ENCODE results near the gene VSIG8. TPM values are rescaled to one million over a fixed set of nuclear protein-coding genes. Genes with fewer than 3 reads are reported as not detected.

VSIG8 gene
- total and polyA plus RNA-seq, 9 of the 15 experiments (the other 6 are each of a cell fraction or from before 2014, with no cell fraction given) = not detected

- POLR2A ChIA-PET = interaction anchor here (0.8 kb wide), 1 partner anchor 14 kb away, joined by 3 read pairs; no protein-coding TSS in a partner anchor
- no peak for DNase-seq (ENCODE audit: extremely low read depth in 1 of 4, low spot score in 3 of 4)
- no TSS peak for BruUV-seq (replicated peaks)
- Histone ChIP-seq H4K20me1 (replicated peaks; ENCODE audit: control insufficient read depth, insufficient read depth, low read length) (no peaks in the 10 kb centered on the region), H3K9me3 (replicated peaks; ENCODE audit: control insufficient read depth, insufficient read depth, low read depth, low read length) (no peaks in the 10 kb centered on the region), H3K27ac (ENCODE audit: extremely low read depth, low read depth, low read length) (no peak overlapping the region), H3K79me2 (ENCODE audit: control insufficient read depth, insufficient read depth, low read length) (no peaks in the 10 kb centered on the region), H3K4me3 (no peak overlapping the region), H3K9me1 (ENCODE audit: control insufficient read depth, insufficient read depth, low read length) (no peaks in the 10 kb centered on the region), H3K27me3 (ENCODE audit: control insufficient read depth in 2 of 2, insufficient read depth in 2 of 2, low read length in 2 of 2) (no peaks in the 10 kb centered on the region), H2AFZ (ENCODE audit: low read depth, low read length) (peak overlapping the region; percentile 26; the same call in 1 of the 2 replicates), H3K4me2 (ENCODE audit: insufficient read depth, low read length) (no peak overlapping the region), H3K9ac (ENCODE audit: insufficient read depth in 1 of 2, low read depth in 2 of 2, low read length in 2 of 2) (peak overlapping the region in 1 of 2 experiments; percentile 49; a peak in 1 of 4 replicates), H3K4me1 (replicated peaks in 1 of 2; ENCODE audit: control insufficient read depth in 2 of 2, insufficient read depth in 2 of 2, low read length in 2 of 2) (peaks cover 16 to 45% of the 10 kb centered on the region in 2 experiments), H3K36me3 (ENCODE audit: control insufficient read depth, insufficient read depth, low read length) (no peaks in the 10 kb centered on the region)
- 39% methylated on average over 9 of the region's 9 CpGs for WGBS (ENCODE audit: insufficient coverage, low coverage, missing lambda C conversion rate)
- TF ChIP-seq BCOR (IDR thresholded peaks at IDR 0.05) (peak; percentile 79), KDM1A (IDR thresholded peaks at IDR 0.05) (peak in 1 of 2 experiments; percentile 27; a peak in 1 of 4 replicates), NFATC3 (IDR thresholded peaks at IDR 0.05) (no peak), HMG20A (CRISPR knock-in tag; conservative IDR thresholded peaks at IDR 0.05) (no peak), ZNF316 (IDR thresholded peaks at IDR 0.05) (0 out of 2 replicates have a peak, but pooled peaks have one; percentile 5), PPARD (CRISPR knock-in tag; IDR thresholded peaks at IDR 0.05) (no peak), C11orf30 (IDR thresholded peaks at IDR 0.05; ENCODE audit: low read depth) (peak; percentile 32; the same call in 1 of the 2 replicates), ELF4 (CRISPR knock-in tag; IDR thresholded peaks at IDR 0.05) (0 out of 2 replicates have a peak, but pooled peaks have one; percentile 29), MTA1 (IDR thresholded peaks at IDR 0.05; ENCODE audit: borderline replicate concordance) (no peak), YY1 (IDR thresholded peaks at IDR 0.05; ENCODE audit: borderline replicate concordance in 1 of 3, control insufficient read depth in 1 of 3, extremely low read depth in 1 of 3, insufficient read depth in 3 of 3, insufficient read length in 1 of 3, insufficient replicate concordance in 2 of 3, low read depth in 1 of 3, low read length in 2 of 3) (peak in 1 of 3 experiments; percentile 16), RBM25 (IDR thresholded peaks at IDR 0.05; ENCODE audit: low read depth, low read length, severe bottlenecking) (peak; percentile 54), HLTF (IDR thresholded peaks at IDR 0.05) (no peak), NFE2 (IDR thresholded peaks at IDR 0.05; ENCODE audit: low read depth) (0 out of 2 replicates have a peak, but pooled peaks have one; percentile 11), RCOR1 (IDR thresholded peaks at IDR 0.05; ENCODE audit: borderline replicate concordance in 1 of 2, low read depth in 2 of 2, low read length in 2 of 2) (0 out of 4 replicates have a peak, but pooled peaks of 1 of the 2 experiments have one; percentile 9), ZBTB1 (CRISPR knock-in tag; IDR thresholded peaks at IDR 0.05; ENCODE audit: borderline replicate concordance, low read depth) (no peak)
- in situ Hi-C loops (cut with MboI) = no loop called here
- CTCF ChIA-PET (ENCODE audit: low intra/inter-chr PET ratio) = no interaction called here
- intact Hi-C loops (cut with micrococcal nuclease) = no loop called here
- ATAC-seq = no peak
- FAIRE-seq = peak; percentile 56
Measured at GRCh38 chr1:159908031-159908940, 45.8 kb upstream of the VSIG8 start.

Data from K562 (cell line).